ENCODE data around the gene S100B. TPM values are rescaled to one million over a fixed set of nuclear protein-coding genes. Genes with fewer than 3 reads are reported as not detected.

S100B gene
- total RNA-seq, 1 donor, result 1.4 TPM

- no peaks in the 10 kb centered on the region for H4K20me1 ChIP-seq (ENCODE audit: insufficient read depth, low read length)
- no peak overlapping the region for H3K4me3 ChIP-seq (ENCODE audit: insufficient read depth, low read length)
- TF ChIP-seq, protein P1, sequence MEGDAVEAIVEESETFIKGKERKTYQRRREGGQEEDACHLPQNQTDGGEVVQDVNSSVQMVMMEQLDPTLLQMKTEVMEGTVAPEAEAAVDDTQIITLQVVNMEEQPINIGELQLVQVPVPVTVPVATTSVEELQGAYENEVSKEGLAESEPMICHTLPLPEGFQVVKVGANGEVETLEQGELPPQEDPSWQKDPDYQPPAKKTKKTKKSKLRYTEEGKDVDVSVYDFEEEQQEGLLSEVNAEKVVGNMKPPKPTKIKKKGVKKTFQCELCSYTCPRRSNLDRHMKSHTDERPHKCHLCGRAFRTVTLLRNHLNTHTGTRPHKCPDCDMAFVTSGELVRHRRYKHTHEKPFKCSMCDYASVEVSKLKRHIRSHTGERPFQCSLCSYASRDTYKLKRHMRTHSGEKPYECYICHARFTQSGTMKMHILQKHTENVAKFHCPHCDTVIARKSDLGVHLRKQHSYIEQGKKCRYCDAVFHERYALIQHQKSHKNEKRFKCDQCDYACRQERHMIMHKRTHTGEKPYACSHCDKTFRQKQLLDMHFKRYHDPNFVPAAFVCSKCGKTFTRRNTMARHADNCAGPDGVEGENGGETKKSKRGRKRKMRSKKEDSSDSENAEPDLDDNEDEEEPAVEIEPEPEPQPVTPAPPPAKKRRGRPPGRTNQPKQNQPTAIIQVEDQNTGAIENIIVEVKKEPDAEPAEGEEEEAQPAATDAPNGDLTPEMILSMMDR (IDR thresholded peaks at IDR 0.05; ENCODE audit: extremely low read depth, low read depth, low read length), result no peak
- peak; percentile 41 for DNase-seq (ENCODE audit: insufficient read length, low spot score, missing footprints)
- H3K4me2 ChIP-seq (ENCODE audit: insufficient read depth, low read length), result no peak overlapping the region
- H3K79me2 ChIP-seq (ENCODE audit: insufficient read depth, low read length), result no peaks in the 10 kb centered on the region
- no peak overlapping the region for H2AFZ ChIP-seq (ENCODE audit: low read length)
- no peaks in the 10 kb centered on the region for H3K27me3 ChIP-seq (ENCODE audit: insufficient read depth, low read length)
- no peaks in the 10 kb centered on the region for H3K9me3 ChIP-seq (ENCODE audit: low read depth, low read length)
- H3K4me1 ChIP-seq (ENCODE audit: insufficient read depth, low read length), result no peaks in the 10 kb centered on the region
- peaks cover 60% of the 10 kb centered on the region for H3K36me3 ChIP-seq (ENCODE audit: insufficient read depth, low read length)
- H3K27ac ChIP-seq (ENCODE audit: low read depth, low read length), result no peak overlapping the region
Measured at GRCh38 chr21:46557919-46558392, 46.9 kb downstream of the S100B start.

GRCh38 chr21:46557469-46557868, 47.4 kb downstream of the S100B start:
- Histone ChIP-seq H3K27ac (ENCODE audit: low read depth, low read length) (no peak overlapping the region), H3K9me3 (ENCODE audit: low read depth, low read length) (no peaks in the 10 kb centered on the region), H2AFZ (ENCODE audit: low read length) (no peak overlapping the region), H4K20me1 (ENCODE audit: insufficient read depth, low read length) (no peaks in the 10 kb centered on the region), H3K27me3 (ENCODE audit: insufficient read depth, low read length) (no peaks in the 10 kb centered on the region), H3K4me3 (ENCODE audit: insufficient read depth, low read length) (no peak overlapping the region), H3K4me1 (ENCODE audit: insufficient read depth, low read length) (no peaks in the 10 kb centered on the region), H3K4me2 (ENCODE audit: insufficient read depth, low read length) (no peak overlapping the region), H3K36me3 (ENCODE audit: insufficient read depth, low read length) (peaks cover 62% of the 10 kb centered on the region), H3K79me2 (ENCODE audit: insufficient read depth, low read length) (no peaks in the 10 kb centered on the region)
- DNase-seq (ENCODE audit: insufficient read length, low spot score, missing footprints), result peak; percentile 31
- TF ChIP-seq, protein P1 (IDR thresholded peaks at IDR 0.05; ENCODE audit: extremely low read depth, low read depth, low read length), result no peak

DNA sequence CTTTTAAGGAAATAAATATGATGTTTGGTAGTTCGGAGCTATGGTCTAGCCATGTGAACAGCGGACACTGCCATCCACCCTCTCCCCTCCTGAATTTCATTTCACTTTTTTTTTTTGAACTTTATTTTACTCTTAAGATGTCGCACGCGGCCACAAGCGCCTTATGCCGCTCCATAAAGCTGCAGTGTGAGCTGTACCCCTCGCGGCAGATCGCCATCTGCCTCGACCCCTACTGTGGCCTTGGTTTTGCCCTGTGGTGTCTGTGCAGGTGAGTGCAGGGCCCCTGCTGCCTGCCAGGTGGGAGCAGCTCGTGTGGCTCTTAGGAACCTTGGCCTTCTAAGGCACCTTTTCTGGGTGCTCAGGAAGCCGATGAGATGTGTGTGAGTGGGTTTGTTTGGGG, 48.1 kb downstream of the S100B start:
- no peak overlapping the region for H2AFZ ChIP-seq (ENCODE audit: low read length)
- no peaks in the 10 kb centered on the region for H4K20me1 ChIP-seq (ENCODE audit: insufficient read depth, low read length)
- DNase-seq (ENCODE audit: insufficient read length, low spot score, missing footprints), result peak; percentile 79
- no peaks in the 10 kb centered on the region for H3K27me3 ChIP-seq (ENCODE audit: insufficient read depth, low read length)
- H3K79me2 ChIP-seq (ENCODE audit: insufficient read depth, low read length), result no peaks in the 10 kb centered on the region
- TF ChIP-seq, protein P1 (IDR thresholded peaks at IDR 0.05; ENCODE audit: extremely low read depth, low read depth, low read length), result no peak
- no peaks in the 10 kb centered on the region for H3K9me3 ChIP-seq (ENCODE audit: low read depth, low read length)
- H3K4me2 ChIP-seq (ENCODE audit: insufficient read depth, low read length), result no peak overlapping the region
- no peak overlapping the region for H3K27ac ChIP-seq (ENCODE audit: low read depth, low read length)
- H3K4me3 ChIP-seq (ENCODE audit: insufficient read depth, low read length), result no peak overlapping the region
- H3K4me1 ChIP-seq (ENCODE audit: insufficient read depth, low read length), result no peaks in the 10 kb centered on the region
- peaks cover 66% of the 10 kb centered on the region for H3K36me3 ChIP-seq (ENCODE audit: insufficient read depth, low read length)

- Histone ChIP-seq H3K27me3 (ENCODE audit: insufficient read depth, low read length) (no peaks in the 10 kb centered on the region), H3K4me1 (ENCODE audit: insufficient read depth, low read length) (no peaks in the 10 kb centered on the region), H3K4me3 (ENCODE audit: insufficient read depth, low read length) (no peak overlapping the region), H3K4me2 (ENCODE audit: insufficient read depth, low read length) (no peak overlapping the region), H3K79me2 (ENCODE audit: insufficient read depth, low read length) (no peaks in the 10 kb centered on the region), H2AFZ (ENCODE audit: low read length) (no peak overlapping the region), H3K27ac (ENCODE audit: low read depth, low read length) (no peak overlapping the region), H4K20me1 (ENCODE audit: insufficient read depth, low read length) (no peaks in the 10 kb centered on the region), H3K9me3 (ENCODE audit: low read depth, low read length) (no peaks in the 10 kb centered on the region), H3K36me3 (ENCODE audit: insufficient read depth, low read length) (peaks cover 66% of the 10 kb centered on the region)
- TF ChIP-seq, protein P1 (IDR thresholded peaks at IDR 0.05; ENCODE audit: extremely low read depth, low read depth, low read length), result no peak
- DNase-seq (ENCODE audit: insufficient read length, low spot score, missing footprints), result peak; percentile 75
Measured at GRCh38 chr21:46555678-46556077, 49.2 kb downstream of the S100B start.

All from osteoblast (primary cell).